Transverse colon (tissue), 4 donors: ENCODE results near the gene C5AR1. TPM values are rescaled to one million over a fixed set of nuclear protein-coding genes. Genes with fewer than 3 reads are reported as not detected.
"Not testable (repeated sequence)": the region's sequence is repeated elsewhere in the genome, so short reads cannot be mapped to it uniquely, and the experiment has no call there.

Experiments used
- DNase-seq: peaks from one replicate; pipeline ENCODE4 v3.0.0-alpha.2; 2019
- H3K27ac ChIP-seq, 4 donors: fragments of 200-600 bp; sonication (generic); 2 replicates each; pipeline ENCODE4 v1.5.1; 2016 to 2018; ENCODE audit warnings: inconsistent platforms in 4 of 4
- H3K27me3 ChIP-seq: fragments of 200-600 bp; sonication (generic); 2 replicates; pipeline ENCODE4 v1.5.1; 2017; ENCODE audit warnings: inconsistent platforms
- H3K36me3 ChIP-seq, 4 donors: fragments of 200-600 bp; sonication (generic); 2 replicates each; pipeline ENCODE4 v1.5.1; 2017 to 2019; ENCODE audit warnings: inconsistent platforms in 4 of 4
- H3K4me1 ChIP-seq, 4 donors: fragments of 200-600 bp; sonication (generic); 2 replicates each; pipeline ENCODE4 v1.5.1; 2017 to 2020; ENCODE audit warnings: inconsistent platforms in 4 of 4
- H3K4me3 ChIP-seq, 4 donors: fragments of 200-600 bp; sonication (generic); 1 replicate in 1 of 4; 2 replicates in 3 of 4; pipeline versions ENCODE4 v1.5.1 to v1.6.1; 2017 to 2019; ENCODE audit warnings: inconsistent platforms in 4 of 4
- H3K9me3 ChIP-seq, 2 donors: fragments of 200-600 bp; sonication (generic); 2 replicates each; pipeline ENCODE4 v1.5.1; 2017 to 2019; ENCODE audit warnings: inconsistent platforms in 2 of 2
- EP300 ChIP-seq: sonication (generic); formaldehyde crosslinking; IDR thresholded peaks from one replicate; pipeline ENCODE4 v1.6.1; 2017; ENCODE audit warnings: antibody characterized with exemption, low read depth
- POLR2A ChIP-seq: fragments of 450-650 bp; IDR thresholded peaks from one replicate; pipeline ENCODE4 v1.6.1; 2016; ENCODE audit warnings: antibody characterized with exemption, mild to moderate bottlenecking, moderate library complexity
- POLR2AphosphoS5 ChIP-seq, 3 donors: sonication (generic); formaldehyde crosslinking; IDR thresholded peaks; one replicate each; pipeline ENCODE4 v1.6.1; 2016; ENCODE audit warnings: antibody characterized with exemption in 3 of 3
- WGBS, 2 donors: methylation state at CpG; one replicate each; pipeline ENCODE4 v1.1.5; 2018; ENCODE audit warnings: low coverage in 1 of 2; 5-methylcytosine and 5-hydroxymethylcytosine counted together
- in situ Hi-C, 4 donors: fragments of 200-750 bp; cut with MboI; loops; one replicate each; pipeline versions ENCODE4 v1.15.0 to v1.15.1; 2017; ENCODE audit warnings: low sequenced_read_pairs in 3 of 4, low pct_ligation_motif_present in 1 of 4, low pct_unique_long_range_greater_than_20kb in 1 of 4
- intact Hi-C: fragments of 100-400 bp; cut with DNase I; formaldehyde crosslinking; loops from one replicate; pipeline ENCODE4 v1.15.1; 2023; ENCODE audit warnings: low total_unique reads
- total RNA-seq, 4 donors: library from RNA; depleted of rRNA; stranded (reverse); fragments of >200 nt; gene quantifications; one replicate each; pipeline ENCODE4 v1.1.0, GENCODE V29; 2016
- TF ChIP-seq, protein P1 (sequence below), 5 experiments: fragments of 200-600 bp in 3 of 5; fragments of 450-650 bp in 2 of 5; sonication (generic) in 3 of 5; IDR thresholded peaks; 1 replicate in 2 of 5; 2 replicates in 3 of 5; pipeline ENCODE4 v1.5.1; 2016 to 2017; ENCODE audit warnings: antibody characterized with exemption in 5 of 5, inconsistent platforms in 3 of 5, mild to moderate bottlenecking in 2 of 5, moderate library complexity in 1 of 5

C5AR1 gene
- total RNA-seq, 4 donors from 2014 or later = 0.60 to 9.0 (median 5.3) TPM

DNA sequence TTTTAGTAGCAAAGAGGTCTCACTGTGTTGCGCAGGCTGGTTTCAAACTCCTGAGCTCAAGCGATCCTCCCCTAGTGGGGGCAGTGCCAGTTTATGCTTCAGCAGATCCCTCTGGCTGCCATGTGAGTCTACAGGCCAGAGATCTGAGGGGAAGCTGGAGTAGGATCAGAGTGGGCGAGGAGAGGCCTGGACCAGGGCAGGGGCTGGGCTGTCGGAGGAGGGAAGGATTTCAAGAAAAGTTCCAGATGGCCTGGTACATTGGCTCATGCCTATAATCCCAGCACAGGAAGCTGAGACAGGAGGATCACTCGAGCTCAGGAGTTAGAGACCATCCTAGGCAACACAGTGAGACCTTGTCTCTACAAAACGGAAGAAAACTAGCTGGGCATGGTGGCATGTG lies 49.3 kb downstream of the C5AR1 start:
- WGBS, 2 donors = 86 to 100% methylated on average over 1 to 6 of the region's 6 CpGs
- in situ Hi-C loops = no loop called here

DNA sequence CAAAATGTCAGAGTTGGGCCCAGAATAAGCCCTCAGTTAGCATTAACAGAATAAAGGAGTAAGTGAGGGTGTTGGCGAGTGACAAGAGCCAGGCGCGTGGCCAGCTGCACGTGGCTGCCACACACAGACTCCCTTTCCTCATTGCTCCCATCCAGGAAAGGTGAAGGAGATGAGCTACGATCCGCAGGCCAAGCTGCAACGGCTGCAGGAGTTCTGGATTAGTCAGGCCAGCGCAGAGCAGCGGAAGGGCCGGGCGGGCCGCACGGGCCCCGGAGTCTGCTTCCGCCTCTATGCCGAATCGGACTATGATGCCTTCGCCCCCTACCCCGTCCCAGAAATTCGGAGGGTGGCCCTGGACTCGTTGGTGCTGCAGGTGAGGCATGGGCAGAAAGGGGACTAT lies 52.7 kb downstream of the C5AR1 start:
- Histone ChIP-seq H3K27me3 (no peaks in the 10 kb centered on the region), H3K4me1 (no peaks in the 10 kb centered on the region), H3K36me3 (peaks cover 0 to 46% (median 20%) of the 10 kb centered on the region in 4 donors), H3K27ac (no peak overlapping the region), H3K4me3 (no peak overlapping the region), H3K9me3 (no peaks in the 10 kb centered on the region)
- TF ChIP-seq POLR2AphosphoS5 (IDR thresholded peaks at IDR 0.05) = no peak
- TF ChIP-seq, protein P1, sequence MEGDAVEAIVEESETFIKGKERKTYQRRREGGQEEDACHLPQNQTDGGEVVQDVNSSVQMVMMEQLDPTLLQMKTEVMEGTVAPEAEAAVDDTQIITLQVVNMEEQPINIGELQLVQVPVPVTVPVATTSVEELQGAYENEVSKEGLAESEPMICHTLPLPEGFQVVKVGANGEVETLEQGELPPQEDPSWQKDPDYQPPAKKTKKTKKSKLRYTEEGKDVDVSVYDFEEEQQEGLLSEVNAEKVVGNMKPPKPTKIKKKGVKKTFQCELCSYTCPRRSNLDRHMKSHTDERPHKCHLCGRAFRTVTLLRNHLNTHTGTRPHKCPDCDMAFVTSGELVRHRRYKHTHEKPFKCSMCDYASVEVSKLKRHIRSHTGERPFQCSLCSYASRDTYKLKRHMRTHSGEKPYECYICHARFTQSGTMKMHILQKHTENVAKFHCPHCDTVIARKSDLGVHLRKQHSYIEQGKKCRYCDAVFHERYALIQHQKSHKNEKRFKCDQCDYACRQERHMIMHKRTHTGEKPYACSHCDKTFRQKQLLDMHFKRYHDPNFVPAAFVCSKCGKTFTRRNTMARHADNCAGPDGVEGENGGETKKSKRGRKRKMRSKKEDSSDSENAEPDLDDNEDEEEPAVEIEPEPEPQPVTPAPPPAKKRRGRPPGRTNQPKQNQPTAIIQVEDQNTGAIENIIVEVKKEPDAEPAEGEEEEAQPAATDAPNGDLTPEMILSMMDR (IDR thresholded peaks at IDR 0.05) = no peak
- TF ChIP-seq EP300 = no peak
- TF ChIP-seq POLR2A = no peak
- in situ Hi-C loops = no loop called here
- DNase-seq = no peak
- 94% methylated on average over 20 of the region's 21 CpGs; no CpG with 5 or more reads in 1 of the 2 donors for WGBS, 2 donors
- intact Hi-C loops = no loop called here

More for the DNA sequence above, 49.3 kb downstream of the C5AR1 start:
- Histone ChIP-seq H3K27ac (no peak overlapping the region), H3K4me1 (no peaks in the 10 kb centered on the region), H3K27me3 (no peaks in the 10 kb centered on the region), H3K4me3 (no peak overlapping the region), H3K9me3 (no peaks in the 10 kb centered on the region), H3K36me3 (peaks cover 0 to 63% (median 27%) of the 10 kb centered on the region in 4 donors)
- TF ChIP-seq POLR2AphosphoS5 (IDR thresholded peaks at IDR 0.05) = no peak
- TF ChIP-seq, protein P1 (IDR thresholded peaks at IDR 0.05) = no peak
- no peak for TF ChIP-seq EP300
- no peak for TF ChIP-seq POLR2A
- intact Hi-C loops = loop anchor here (2.0 kb wide), 1 partner anchor 62 kb away; no protein-coding TSS in a partner anchor
- no peak for DNase-seq

DNA sequence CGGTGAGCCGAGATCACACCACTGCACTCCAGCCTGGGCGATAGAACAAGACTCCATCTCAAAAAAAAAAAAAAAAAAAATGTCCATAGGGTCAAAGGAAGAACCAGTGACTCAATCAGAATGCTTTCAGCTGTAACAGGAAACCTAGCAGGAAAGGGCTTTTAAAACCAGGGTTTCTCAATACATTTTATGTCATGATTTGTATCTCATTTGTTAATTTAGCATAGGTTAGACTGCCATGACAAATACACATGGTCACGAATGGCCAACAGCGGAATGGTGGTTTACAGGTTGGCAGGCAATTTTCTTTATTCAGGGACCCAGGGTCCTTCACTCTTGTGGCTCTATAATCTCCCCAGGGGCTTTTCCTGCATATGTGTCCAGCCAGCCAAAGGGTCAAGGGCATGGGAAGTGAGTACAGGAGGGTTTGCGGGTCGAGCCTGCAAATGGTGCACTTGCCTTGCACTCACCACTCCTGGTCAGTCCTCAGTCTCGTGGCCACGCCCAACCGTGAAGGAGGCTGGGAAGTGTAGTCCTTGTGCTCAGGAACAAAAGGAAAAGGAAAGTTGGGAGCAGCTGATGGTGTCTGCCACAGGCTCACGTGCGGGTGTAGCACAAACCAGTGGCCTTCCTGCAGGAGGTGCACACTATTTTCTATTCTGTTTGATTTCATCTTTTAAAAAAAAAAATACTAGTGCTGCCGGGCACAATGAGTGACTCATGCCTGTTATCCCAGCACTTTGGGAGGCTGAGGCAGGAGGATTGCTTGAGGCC lies 54.3 kb downstream of the C5AR1 start:
- Histone ChIP-seq H3K4me3 (no peak overlapping the region), H3K36me3 (peaks cover 0 to 34% (median 14%) of the 10 kb centered on the region in 4 donors), H3K27me3 (no peaks in the 10 kb centered on the region), H3K27ac (no peak overlapping the region), H3K9me3 (no peaks in the 10 kb centered on the region), H3K4me1 (no peaks in the 10 kb centered on the region)
- TF ChIP-seq, protein P1 (IDR thresholded peaks at IDR 0.05) = no peak
- TF ChIP-seq EP300 = no peak
- no peak for TF ChIP-seq POLR2A
- TF ChIP-seq POLR2AphosphoS5 (IDR thresholded peaks at IDR 0.05) = no peak
- no peak for DNase-seq
- in situ Hi-C loops (no loop called here), intact Hi-C loops (no loop called here)
- 78 to 86% methylated on average over 7 to 13 of the region's 13 CpGs for WGBS, 2 donors

DNA sequence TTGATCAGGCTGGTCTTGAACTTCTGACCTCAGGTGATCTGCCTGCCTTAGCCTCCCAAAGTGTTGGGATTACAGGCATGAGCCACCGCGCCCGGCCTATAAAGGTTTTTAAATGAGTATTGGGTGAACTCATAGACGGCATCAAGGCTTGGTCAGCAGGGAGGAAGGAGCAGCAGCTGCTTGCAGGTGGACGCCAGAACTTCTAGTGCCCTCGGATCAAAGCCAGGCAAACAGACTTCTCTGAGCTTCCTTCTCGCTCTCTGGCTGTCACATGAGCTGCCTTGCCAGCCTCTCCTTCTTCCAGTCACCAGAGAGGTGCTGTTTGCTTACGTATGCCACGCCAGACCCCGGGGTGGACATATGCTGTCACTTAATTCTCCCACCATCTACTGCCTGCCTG lies 55.8 kb downstream of the C5AR1 start:
- H3K4me3 ChIP-seq, H3K27ac ChIP-seq, in situ Hi-C loops, DNase-seq, H3K9me3 ChIP-seq, H3K27me3 ChIP-seq, intact Hi-C loops, H3K4me1 ChIP-seq: not testable (repeated sequence)
- 87 to 100% methylated on average over 3 to 10 of the region's 10 CpGs for WGBS, 2 donors
- peaks cover 0 to 31% (median 14%) of the 10 kb centered on the region in 4 donors for H3K36me3 ChIP-seq
